ENCODE results near the gene EEF2. TPM values are rescaled to one million over a fixed set of nuclear protein-coding genes. Genes with fewer than 3 reads are reported as not detected.

Gene EEF2
- 3,400 and 3,898 TPM in 2 replicates for total RNA-seq

GRCh38 chr19:3984908-3985642 lies at the start of gene EEF2:
Gene EEF2, minus strand, starts transcription at chr19:3985463. Its CDS starts 83 bp downstream, at chr19:3985380.

GRCh38 chr19:4007021-4007835 lies 22.0 kb upstream of the EEF2 start, which contains the start of gene PIAS4:
Gene PIAS4, plus strand, starts transcription at chr19:4007736. Its CDS starts 25 bp downstream, at chr19:4007761.

DNA sequence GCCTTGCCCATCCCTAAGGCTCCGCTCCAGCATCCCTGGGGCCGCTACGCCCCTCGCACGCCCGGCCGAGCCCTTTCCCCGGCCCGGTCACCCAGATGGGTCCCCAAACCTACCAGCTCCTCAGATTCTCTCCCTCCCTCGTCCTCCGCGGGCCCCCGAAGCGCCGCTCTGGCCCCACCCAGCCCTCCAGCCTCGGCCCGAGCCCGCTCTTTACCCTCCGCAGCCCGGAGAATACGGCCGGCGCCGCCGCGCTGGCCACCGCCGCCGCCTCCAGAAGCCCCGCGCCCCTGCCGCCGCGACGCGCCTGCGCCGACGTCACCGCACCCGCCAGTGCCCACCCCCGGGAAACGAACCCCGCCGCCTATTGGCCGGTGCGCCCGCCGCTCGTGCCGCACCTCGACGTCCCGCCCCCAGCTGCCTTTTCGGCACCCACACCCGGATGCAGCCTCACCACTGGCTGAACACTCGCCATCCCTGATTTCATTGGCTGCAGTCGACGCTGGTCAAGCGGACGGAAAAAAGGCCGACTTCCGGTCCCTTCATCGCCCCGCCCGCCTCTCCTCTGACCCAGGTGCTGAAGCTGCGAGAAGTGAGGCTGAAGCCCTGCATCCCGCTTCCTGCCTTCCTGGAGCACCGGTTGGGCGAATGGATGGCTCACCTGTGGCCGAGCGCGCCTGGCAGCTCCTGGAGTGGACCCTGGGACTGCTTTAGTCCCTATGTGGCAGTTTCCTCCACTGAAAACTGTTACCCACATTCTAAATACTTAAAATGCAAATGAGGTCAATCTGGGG lies 14.3 kb downstream of the EEF2 start, which contains the start of gene DAPK3:
DAPK3 (minus strand) TSS at position 292 of the 791 bp plus-strand sequence. CDS start 1,364 bp downstream, outside the sequence.

GRCh38 chr19:3932931-3933810 lies 52.1 kb downstream of the EEF2 start, which contains the start of gene NMRK2:
Gene NMRK2, plus strand, starts transcription at chr19:3933069. Its CDS starts 603 bp downstream, at chr19:3933672.

Other genes with a start within 250 kb of the EEF2 start
- gene APBA3, start 223.8 kb downstream of the EEF2 start, total RNA-seq, result 22.9 and 24.4 TPM in 2 replicates
- 15.7 and 21.1 TPM in 2 replicates for gene MRPL54, start 222.8 kb downstream of the EEF2 start, total RNA-seq
- gene RAX2, start 213.2 kb downstream of the EEF2 start, total RNA-seq, result not detected in 2 replicates
- gene MATK, start 199.1 kb downstream of the EEF2 start, total RNA-seq, result 0.13 TPM in 1 of 2 replicates, not detected in the other
- 0.07 TPM in 1 of 2 replicates, not detected in the other for gene ZFR2, start 116.4 kb downstream of the EEF2 start, total RNA-seq
- gene ATCAY, start 104.8 kb downstream of the EEF2 start, total RNA-seq, result not detected in 2 replicates
- not detected in 2 replicates for gene NMRK2, start 52.4 kb downstream of the EEF2 start, total RNA-seq
- 109 and 139 TPM in 2 replicates for gene DAPK3, start 14.4 kb downstream of the EEF2 start, total RNA-seq
- gene PIAS4, start 22.3 kb upstream of the EEF2 start, total RNA-seq, result 18.6 and 28.7 TPM in 2 replicates
- gene ZBTB7A, start 81.4 kb upstream of the EEF2 start, total RNA-seq, result 28.2 and 36.9 TPM in 2 replicates
- gene MAP2K2, start 138.7 kb upstream of the EEF2 start, total RNA-seq, result 128 and 137 TPM in 2 replicates
- not detected in 2 replicates for gene CREB3L3, start 168.2 kb upstream of the EEF2 start, total RNA-seq
- 13.4 and 13.8 TPM in 2 replicates for gene SIRT6, start 197.1 kb upstream of the EEF2 start, total RNA-seq
- 2.1 and 2.5 TPM in 2 replicates for gene ANKRD24, start 197.2 kb upstream of the EEF2 start, total RNA-seq
- 0.10 TPM in 1 of 2 replicates, not detected in the other for gene EBI3, start 244.1 kb upstream of the EEF2 start, total RNA-seq